HG02852 (cell line): ENCODE data around the gene NTMT1.

Source experiments
- ATAC-seq: cut with Tn5 transposase; IDR thresholded peaks from one replicate; pipeline ENCODE4 v1.9.1; 2021; ENCODE audit warnings: mild to moderate bottlenecking, moderate library complexity; ENCODE audit not compliant: unreplicated experiment

Gene NTMT1

GRCh38 chr9:129613520-129614175 is 12.3 kb upstream of the NTMT1 start:
- ATAC-seq, result no peak

GRCh38 chr9:129614932-129615331 is 11.0 kb upstream of the NTMT1 start:
- no peak for ATAC-seq

- no peak for ATAC-seq
These were observed 10.3 kb upstream of the NTMT1 start for GRCh38 chr9:129615407-129616285.

GRCh38 chr9:129617167-129617566 is 8.8 kb upstream of the NTMT1 start:
- ATAC-seq, result no peak

GRCh38 chr9:129619787-129620668 is 5.9 kb upstream of the NTMT1 start:
- no peak for ATAC-seq

- no peak for ATAC-seq
These were observed 5.2 kb upstream of the NTMT1 start, which contains the start of gene C9orf50 for GRCh38 chr9:129620669-129621295. Gene C9orf50, minus strand, starts transcription at chr9:129621101. Its CDS starts 527 bp downstream, at chr9:129620574.

- ATAC-seq, result no peak
These were observed 2.6 kb upstream of the NTMT1 start for GRCh38 chr9:129623331-129623730.

- no peak for ATAC-seq
These were observed 1.7 kb upstream of the NTMT1 start for GRCh38 chr9:129624168-129624759.

GRCh38 chr9:129624947-129625346 is 1.0 kb upstream of the NTMT1 start:
- no peak for ATAC-seq

- peak; percentile 33 for ATAC-seq
These were observed 792 bp downstream of the NTMT1 start for GRCh38 chr9:129626625-129627284.

- no peak for ATAC-seq
These were observed 1.8 kb downstream of the NTMT1 start for GRCh38 chr9:129627556-129628440.

GRCh38 chr9:129628709-129629108 is 2.7 kb downstream of the NTMT1 start:
- no peak for ATAC-seq

- ATAC-seq, result no peak
These were observed 3.4 kb downstream of the NTMT1 start for GRCh38 chr9:129629251-129629820.

GRCh38 chr9:129630967-129631673 is 5.2 kb downstream of the NTMT1 start:
- no peak for ATAC-seq

GRCh38 chr9:129631674-129632129 is 5.7 kb downstream of the NTMT1 start:
- ATAC-seq, result no peak

GRCh38 chr9:129632460-129632859 is 6.5 kb downstream of the NTMT1 start:
- ATAC-seq, result no peak

- ATAC-seq, result no peak
These were observed 7.2 kb downstream of the NTMT1 start for GRCh38 chr9:129633207-129633606.

- no peak for ATAC-seq
These were observed 7.9 kb downstream of the NTMT1 start for GRCh38 chr9:129633848-129634247.
